ENCODE measurements around the gene LSAMP. TPM values are rescaled to one million over a fixed set of nuclear protein-coding genes. Genes with fewer than 3 reads are reported as not detected.

LSAMP gene
- total and polyA plus RNA-seq, 8 donors = 17.3 to 28.0 (median 26.0) TPM

DNA sequence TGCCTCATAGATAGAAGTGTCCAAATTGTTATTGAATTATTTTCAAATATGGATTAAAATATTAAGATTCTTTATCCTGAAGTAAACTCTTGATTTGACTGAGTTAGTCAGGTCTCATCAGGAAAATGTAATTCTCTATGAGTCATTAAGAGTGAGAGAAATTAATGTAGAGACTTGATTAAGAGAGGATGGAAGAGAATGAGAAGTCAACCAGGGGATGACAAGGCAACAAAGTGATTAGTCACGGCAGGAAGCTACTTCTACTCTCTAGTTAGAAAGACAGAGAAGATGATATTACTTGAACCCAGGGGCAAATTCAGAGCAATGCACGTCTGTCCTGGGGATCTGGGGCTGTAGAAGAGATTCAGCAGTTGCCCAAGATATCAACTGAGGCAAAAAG is 202.5 kb downstream of the LSAMP start:
- Histone ChIP-seq H3K27me3 (no peaks in the 10 kb centered on the region), H3K36me3 (no peaks in the 10 kb centered on the region), H3K27ac (no peak overlapping the region), H3K4me3 (no peak overlapping the region), H3K4me1 (no peaks in the 10 kb centered on the region), H3K9me3 (no peaks in the 10 kb centered on the region)
- ATAC-seq (no peak), DNase-seq (no peak)
- intact Hi-C loops (cut with DNase I) = no loop called here
- TF ChIP-seq, protein P1, sequence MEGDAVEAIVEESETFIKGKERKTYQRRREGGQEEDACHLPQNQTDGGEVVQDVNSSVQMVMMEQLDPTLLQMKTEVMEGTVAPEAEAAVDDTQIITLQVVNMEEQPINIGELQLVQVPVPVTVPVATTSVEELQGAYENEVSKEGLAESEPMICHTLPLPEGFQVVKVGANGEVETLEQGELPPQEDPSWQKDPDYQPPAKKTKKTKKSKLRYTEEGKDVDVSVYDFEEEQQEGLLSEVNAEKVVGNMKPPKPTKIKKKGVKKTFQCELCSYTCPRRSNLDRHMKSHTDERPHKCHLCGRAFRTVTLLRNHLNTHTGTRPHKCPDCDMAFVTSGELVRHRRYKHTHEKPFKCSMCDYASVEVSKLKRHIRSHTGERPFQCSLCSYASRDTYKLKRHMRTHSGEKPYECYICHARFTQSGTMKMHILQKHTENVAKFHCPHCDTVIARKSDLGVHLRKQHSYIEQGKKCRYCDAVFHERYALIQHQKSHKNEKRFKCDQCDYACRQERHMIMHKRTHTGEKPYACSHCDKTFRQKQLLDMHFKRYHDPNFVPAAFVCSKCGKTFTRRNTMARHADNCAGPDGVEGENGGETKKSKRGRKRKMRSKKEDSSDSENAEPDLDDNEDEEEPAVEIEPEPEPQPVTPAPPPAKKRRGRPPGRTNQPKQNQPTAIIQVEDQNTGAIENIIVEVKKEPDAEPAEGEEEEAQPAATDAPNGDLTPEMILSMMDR (IDR thresholded peaks at IDR 0.05) = no peak

DNA sequence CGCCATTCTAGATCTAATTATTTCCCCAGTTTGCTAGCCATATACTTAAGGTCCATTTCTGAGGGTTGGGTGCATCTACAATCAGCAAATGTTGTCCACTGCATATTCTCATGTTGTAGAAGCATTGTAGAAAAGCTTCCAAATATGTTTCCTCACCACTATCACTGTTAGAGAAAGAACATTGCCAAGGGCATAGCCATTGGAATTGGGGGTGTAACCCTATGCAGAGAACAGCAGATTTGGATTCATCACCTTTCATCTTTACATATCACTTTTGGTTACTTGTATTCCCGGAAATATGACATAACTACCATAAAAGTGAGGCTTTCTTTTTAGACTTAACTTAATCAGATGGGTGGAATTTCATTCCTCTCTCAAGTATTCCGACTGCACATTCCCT is 203.6 kb downstream of the LSAMP start:
- intact Hi-C loops (cut with DNase I) = no loop called here
- H3K4me1 ChIP-seq = no peaks in the 10 kb centered on the region
- H3K27ac ChIP-seq = no peak overlapping the region
- no peaks in the 10 kb centered on the region for H3K27me3 ChIP-seq
- TF ChIP-seq, protein P1 (IDR thresholded peaks at IDR 0.05) = no peak
- no peaks in the 10 kb centered on the region for H3K36me3 ChIP-seq
- no peak overlapping the region for H3K4me3 ChIP-seq
- no peak for ATAC-seq
- no peak for DNase-seq
- no peaks in the 10 kb centered on the region for H3K9me3 ChIP-seq

DNA sequence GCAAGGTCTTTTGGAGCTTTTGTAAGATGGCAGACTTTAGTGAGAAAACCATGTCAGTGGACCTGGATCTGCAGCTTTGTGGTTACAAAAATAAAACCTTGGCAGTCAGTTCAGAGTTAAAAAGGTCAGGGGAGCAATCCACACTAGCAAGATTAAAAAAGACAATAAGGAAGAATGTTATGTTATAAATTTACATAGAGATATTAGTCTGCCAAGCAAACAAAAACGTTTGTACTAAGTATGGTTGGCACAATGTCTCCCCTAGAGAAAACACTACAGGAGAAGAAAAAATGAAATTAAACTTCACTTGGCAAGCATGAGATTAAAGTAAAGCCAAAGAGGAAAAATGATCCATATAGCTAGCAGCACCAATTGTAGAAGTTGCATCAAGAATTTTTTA is 205.0 kb downstream of the LSAMP start:
- TF ChIP-seq, protein P1 (IDR thresholded peaks at IDR 0.05) = no peak
- Histone ChIP-seq H3K4me1 (no peaks in the 10 kb centered on the region), H3K27ac (no peak overlapping the region), H3K36me3 (no peaks in the 10 kb centered on the region), H3K9me3 (no peaks in the 10 kb centered on the region), H3K4me3 (no peak overlapping the region), H3K27me3 (no peaks in the 10 kb centered on the region)
- ATAC-seq = no peak
- intact Hi-C loops (cut with DNase I) = no loop called here
- DNase-seq = no peak

DNA sequence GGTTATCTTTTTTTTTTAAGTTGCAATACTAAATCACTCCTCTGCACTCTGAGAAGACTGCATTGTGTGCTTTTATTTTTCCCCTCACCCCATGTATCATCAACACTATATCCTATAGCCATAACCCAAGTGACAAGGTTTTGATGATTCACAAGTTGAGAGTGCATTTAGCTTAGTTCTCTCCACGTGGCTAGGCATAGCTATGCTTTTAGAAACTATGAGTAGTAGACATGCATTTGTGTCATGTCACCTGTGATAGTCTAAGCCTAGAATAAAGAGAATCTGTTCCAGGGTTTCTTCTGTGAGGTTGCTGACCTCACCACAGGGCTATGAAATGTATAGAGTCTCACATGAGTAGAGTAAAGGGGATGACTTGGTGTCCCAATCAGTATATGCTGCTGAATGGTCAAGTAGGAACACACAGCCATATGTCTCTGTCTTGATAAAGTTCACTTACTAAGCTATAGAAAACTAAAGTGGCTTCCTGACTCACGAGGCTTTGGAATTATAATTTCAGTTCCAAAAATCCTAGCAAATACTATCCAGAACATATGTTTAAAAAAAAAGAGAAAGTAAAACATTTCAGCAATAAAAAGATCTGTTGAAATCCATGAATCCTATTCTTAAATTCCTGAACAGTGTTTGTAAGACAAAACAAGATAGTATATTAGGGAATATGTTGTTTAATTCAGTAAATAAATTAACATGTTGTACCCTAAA is 206.3 kb downstream of the LSAMP start:
- Histone ChIP-seq H3K9me3 (no peaks in the 10 kb centered on the region), H3K27ac (no peak overlapping the region), H3K4me3 (no peak overlapping the region), H3K4me1 (no peaks in the 10 kb centered on the region), H3K27me3 (no peaks in the 10 kb centered on the region), H3K36me3 (no peaks in the 10 kb centered on the region)
- ATAC-seq = no peak
- intact Hi-C loops (cut with DNase I) = no loop called here
- TF ChIP-seq, protein P1 (IDR thresholded peaks at IDR 0.05) = no peak
- no peak for DNase-seq

DNA sequence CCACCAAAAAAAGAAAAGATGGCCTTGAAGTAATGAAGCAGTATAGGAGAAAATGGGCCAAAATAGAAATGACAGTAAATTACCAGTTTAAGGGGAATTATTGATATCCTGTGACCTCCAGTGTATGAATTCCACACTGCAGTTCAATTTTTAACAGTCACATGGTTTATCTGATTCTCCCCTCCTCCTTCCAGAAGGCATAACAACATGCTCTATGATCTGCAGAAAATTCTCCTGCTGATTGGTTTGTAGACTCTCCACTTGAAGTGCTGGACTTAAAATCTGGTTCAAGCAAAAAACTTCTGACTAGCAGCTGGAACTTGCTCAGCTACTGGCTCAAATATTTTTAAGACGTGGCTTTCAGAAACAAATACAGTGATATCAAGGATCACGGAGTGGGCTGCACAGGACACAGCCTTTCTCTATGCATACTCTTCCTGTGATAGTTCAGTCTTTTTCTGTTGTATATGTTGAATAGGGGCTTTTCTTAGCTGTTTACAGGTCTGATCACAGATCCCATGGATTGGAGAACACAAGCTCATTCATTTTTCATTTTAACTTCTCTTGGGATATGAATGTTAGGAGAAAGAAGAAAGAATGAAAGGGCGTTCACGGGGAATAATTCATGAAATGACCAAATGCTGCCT is 211.5 kb downstream of the LSAMP start:
- no peak for DNase-seq
- intact Hi-C loops (cut with DNase I) = no loop called here

More for the DNA sequence above, 211.5 kb downstream of the LSAMP start:
- TF ChIP-seq, protein P1 (IDR thresholded peaks at IDR 0.05) = no peak
- no peaks in the 10 kb centered on the region for H3K9me3 ChIP-seq
- H3K27ac ChIP-seq = no peak overlapping the region
- H3K36me3 ChIP-seq = no peaks in the 10 kb centered on the region
- no peaks in the 10 kb centered on the region for H3K4me1 ChIP-seq
- H3K27me3 ChIP-seq = no peaks in the 10 kb centered on the region
- no peak for ATAC-seq
- H3K4me3 ChIP-seq = no peak overlapping the region

All from left lung (tissue), 10 donors.